Stimulated activated naive CD8-positive, alpha-beta T cell treated with anti-CD3 and anti-CD28 coated beads, Interleukin-15, Interleukin-2, amounts not matched to agents 100 U/mL and 50 U/mL, for 24 hours (primary cell): ENCODE measurements around the gene SLC37A4.
"Not testable (repeated sequence)": the region's sequence is repeated elsewhere in the genome, so short reads cannot be mapped to it uniquely, and the experiment has no call there.

Experiments used
- ATAC-seq: fragments of 150-1000 bp; cut with Tn5 transposase; one replicate; pipeline ENCODE4 v1.10.0; 2021
- DNase-seq: peaks from one replicate; pipeline ENCODE4 v3.0.0; 2021

The SLC37A4 gene

DNA sequence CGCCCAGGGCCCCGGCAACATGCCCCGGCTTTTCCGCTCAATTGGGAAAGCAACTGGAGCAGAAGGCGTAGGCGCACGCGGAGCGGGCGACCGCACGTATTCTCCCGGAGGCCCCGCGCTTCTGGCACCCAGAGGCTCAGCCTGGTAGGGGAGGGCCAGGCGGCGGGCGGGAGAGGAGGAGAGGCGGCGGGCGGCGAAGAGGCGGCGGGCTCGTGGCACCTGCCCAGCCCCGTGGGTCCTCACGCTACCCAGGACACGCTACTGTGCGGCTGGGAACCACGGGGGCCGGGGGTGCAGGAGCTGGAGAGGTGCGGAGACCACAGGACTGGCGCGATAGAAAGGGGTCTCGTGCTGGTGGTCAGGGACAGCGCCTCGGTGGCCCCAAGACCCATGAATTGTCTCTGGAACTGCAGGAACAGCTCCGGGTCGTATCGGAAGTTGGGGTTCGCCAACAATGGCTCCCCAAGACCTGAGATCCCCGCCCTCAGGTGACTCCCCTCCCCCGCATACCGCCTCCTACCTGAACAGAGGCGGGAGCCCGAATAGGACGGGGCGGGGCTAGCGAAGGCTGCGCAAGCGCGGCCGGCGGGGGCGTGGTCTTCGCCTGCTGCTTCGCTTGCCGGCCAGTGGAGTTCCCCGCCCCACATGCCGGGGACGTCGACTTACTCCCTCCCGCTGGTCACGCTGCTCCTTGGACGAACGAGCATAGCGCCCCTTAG lies at the start of gene SLC37A4:
Gene SLC37A4 (minus strand): TSS at position 549 of the 719 bp plus-strand sequence.
- peak; percentile 99 for DNase-seq
- ATAC-seq, result peak; percentile 90

DNA sequence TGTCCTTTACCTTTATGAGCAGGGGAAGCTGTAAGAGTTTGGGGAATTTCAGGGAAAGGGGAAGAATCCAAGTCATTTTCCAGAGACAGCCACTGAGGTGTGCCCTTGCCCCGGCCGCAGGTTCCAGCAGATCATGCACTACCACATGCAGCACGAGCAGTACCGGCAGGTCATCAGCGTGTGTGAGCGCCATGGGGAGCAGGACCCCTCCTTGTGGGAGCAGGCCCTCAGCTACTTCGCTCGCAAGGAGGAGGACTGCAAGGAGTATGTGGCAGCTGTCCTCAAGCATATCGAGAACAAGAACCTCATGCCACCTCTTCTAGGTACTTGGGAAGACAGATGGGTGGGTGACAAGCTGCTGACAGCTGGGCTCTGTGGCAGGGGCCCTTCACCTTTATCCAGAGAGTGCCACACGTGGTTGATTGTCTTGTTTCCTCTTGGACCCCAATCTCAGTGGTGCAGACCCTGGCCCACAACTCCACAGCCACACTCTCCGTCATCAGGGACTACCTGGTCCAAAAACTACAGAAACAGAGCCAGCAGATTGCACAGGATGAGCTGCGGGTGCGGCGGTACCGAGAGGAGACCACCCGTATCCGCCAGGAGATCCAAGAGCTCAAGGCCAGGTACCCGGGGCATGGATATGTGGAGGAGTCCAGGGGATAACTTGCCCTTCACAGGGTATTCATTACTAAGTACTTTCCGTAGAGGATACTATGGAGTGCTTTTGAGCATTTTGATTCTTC lies 48.2 kb upstream of the SLC37A4 start:
- DNase-seq (no peak), ATAC-seq (no peak)

DNA sequence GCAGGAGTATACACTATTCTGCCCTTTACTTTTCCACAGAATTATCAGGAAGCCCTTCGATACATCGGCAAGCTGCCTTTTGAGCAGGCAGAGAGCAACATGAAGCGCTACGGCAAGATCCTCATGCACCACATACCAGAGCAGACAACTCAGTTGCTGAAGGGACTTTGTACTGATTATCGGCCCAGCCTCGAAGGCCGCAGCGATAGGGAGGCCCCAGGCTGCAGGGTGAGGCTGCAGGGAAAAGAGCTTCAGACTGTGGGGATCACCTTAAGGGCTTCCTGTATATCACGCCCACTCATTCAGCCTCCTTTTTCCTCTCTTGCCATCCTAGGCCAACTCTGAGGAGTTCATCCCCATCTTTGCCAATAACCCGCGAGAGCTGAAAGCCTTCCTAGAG lies 47.2 kb upstream of the SLC37A4 start:
- DNase-seq, result no peak
- ATAC-seq, result no peak

DNA sequence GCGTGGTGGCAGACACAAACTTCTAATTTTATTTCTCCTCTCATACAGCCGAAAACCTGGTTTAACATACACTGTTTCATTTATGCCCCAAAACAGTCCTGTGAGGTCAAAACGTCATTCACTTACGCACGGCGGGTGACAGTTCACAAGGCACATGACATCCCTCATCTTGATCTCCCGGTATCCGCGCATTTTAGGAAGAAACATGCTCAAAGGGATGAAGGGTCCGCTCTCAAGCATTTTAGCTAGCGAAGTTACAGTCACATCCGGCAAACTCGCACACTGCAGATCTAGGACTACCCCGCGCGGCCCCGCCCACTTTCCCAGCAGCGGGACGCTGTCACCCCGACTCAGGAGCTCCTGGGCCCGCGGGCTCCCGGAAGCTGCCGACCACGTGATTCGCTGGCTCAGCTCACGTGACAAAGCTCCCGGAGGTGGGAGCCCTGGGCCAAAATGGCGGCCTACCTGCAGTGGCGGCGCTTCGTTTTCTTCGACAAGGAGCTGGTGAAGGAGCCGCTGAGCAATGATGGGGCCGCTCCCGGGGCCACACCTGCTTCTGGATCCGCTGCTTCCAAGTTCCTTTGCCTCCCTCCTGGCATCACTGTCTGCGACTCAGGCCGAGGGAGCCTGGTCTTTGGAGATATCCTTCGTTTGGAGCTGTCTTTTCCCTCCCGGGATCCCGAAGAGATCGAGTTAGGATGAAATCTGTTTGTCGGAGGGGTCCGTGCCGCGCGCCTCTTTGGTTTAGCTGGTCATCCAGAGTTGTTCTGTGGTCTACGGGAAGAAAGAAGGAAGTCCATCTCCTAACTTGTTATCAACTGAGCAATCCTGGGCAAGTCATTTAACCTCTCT lies 36.9 kb upstream of the SLC37A4 start, which contains the start of gene VPS11:
Gene VPS11 (plus strand): TSS at position 448 of the 852 bp plus-strand sequence. CDS start 6 bp downstream, at position 454.
- ATAC-seq, result peak; percentile 99
- DNase-seq, result peak; percentile 99

DNA sequence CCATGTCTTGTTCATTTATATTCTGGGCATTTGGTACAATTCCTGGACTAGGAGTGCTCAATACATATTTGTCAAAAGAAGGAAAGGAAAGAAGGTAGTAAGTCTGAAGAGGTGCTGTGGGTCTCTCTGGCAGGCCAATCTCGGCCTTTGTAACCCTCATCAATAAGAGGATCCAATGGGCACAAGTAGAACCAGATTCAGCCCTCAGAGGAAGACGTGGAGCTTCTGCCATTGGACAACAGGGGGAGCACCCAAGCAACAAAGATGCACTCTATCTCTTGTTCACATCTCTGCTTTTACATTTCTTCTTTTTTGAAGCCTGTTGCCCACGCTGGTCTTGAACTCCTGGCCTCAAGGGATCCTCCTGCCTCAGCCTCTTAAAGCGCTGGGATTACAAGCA lies 34.7 kb upstream of the SLC37A4 start:
- peak; percentile 39 for DNase-seq
- ATAC-seq, result peak; percentile 37

DNA sequence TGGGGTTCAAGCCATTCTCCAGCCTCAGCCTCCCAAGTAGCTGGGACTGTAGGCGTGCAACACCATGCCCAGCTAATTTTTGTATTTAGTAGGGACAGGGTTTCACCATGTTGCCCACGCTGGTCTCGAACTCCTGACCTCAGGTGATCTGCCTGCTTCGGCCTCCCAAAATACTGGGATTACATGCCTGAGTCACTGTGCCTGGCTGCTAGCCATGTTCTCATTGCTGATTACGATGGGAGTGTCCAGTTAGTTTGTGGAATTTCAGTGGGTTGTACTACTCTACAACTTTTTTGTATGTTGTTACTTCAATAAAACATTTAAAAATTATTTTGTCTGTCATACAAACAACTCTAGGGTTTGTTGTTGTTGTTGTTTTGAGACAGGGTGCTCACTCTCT lies 32.1 kb upstream of the SLC37A4 start:
- no peak for DNase-seq

DNA sequence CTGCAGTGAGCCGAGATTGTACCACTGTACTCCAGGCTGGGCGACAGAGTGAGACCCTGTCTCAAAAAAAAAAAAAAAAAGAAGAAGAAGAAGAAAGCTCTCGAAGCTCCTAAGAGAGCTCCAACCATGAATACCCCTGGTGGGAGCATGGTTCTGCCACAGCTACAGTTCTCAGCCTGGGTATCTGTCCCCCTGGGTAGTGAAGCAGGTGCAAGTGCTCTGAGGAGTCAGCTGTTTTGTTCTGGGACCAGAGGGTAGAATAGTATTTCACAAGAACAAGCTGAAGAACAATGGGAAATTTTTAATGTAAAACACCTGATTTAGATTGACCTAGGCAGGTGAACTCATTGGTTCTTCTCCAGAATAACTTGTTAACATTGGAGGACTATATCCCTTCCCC lies 30.6 kb upstream of the SLC37A4 start:
- ATAC-seq (no peak), DNase-seq (no peak)

More for the DNA sequence above, 32.1 kb upstream of the SLC37A4 start:
- ATAC-seq, result no peak

DNA sequence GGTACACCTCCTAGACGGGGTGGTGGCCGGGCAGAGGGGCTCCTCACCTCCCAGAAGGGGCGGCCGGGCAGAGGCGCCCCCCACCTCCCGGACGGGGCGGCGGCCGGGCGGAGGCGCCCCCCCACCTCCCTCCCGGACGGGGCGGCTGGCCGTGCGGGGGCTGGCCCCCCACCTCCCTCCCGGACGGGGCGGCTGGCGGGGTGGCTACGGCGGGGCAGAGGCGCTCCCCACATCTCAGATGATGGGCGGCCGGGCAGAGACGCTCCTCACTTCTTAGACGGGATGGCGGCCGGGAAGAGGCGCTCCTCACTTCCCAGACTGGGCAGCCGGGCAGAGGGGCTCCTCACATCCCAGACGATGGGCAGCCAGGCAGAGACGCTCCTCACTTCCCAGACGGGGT lies 28.5 kb upstream of the SLC37A4 start:
- ATAC-seq, DNase-seq: not testable (repeated sequence)

DNA sequence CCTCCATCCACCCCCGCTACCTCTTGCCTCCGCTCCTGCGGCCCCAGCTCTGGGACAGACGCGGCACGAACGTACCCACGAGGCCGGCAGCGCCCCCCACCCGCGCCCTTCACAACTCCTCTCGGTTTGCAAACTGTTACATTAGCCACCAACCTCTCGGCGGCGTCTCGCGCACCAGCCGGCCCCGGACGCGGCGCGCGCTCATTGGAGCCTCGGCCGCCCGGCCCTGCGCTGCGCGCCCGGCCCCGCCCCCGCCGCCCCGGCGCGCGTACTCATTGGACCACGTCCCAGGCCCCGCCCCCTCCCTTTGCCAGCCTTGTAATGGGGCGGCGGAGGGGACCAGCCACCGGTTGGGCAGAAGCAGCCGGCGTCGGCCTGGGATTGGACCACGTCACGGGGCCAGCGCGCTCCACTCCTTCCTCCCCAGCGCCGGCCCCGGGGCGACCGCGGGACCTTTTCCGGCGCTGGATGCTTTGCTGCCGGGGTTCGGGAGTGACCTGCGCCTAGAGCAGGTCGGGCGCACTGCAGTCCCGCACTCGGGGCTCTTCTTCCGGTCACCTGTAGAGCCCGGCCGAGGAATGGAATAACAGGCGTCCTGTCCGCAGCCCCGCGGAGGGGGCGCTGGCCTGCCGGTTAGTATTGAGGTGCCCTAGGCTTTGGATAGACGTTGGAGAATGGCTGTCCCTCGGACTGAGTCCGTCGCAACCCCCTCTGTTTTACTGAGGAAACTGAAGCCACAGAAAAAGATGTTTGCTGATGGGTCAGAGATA lies 26.5 kb upstream of the SLC37A4 start, which contains the start of gene HYOU1:
Gene HYOU1 (minus strand): TSS at position 206 of the 770 bp plus-strand sequence. CDS start 1,045 bp downstream, outside the sequence.
- DNase-seq, result peak; percentile 100
- peak; percentile 95 for ATAC-seq

DNA sequence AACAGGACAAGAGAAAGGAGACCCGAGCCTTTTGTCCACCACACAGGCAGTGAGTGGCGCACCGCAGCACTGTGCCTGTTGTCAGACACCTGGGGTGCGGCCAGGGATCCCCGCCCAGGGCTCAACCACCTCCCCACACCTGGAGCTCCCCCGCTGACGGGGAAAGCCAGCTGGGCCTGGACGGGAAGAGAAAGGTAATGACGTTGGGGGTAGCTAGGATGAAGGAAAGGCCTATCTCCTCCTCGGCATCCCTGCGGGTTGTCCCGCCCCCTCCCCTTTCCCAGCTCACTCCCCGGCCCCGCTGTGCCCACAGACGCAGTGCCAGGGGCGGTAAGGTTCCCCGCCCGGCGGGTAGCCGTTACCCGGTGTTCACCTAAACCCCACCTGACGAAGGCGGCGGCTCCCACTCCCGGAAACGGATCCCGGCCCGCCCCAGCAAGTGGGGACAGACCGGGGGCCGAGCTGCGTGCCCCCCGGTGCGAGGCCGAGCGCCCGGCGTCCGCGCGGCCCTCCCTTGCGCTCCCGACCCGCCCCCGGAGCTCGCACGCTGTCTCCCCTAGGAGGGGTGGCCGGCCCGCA lies 25.8 kb upstream of the SLC37A4 start:
- peak; percentile 43 for DNase-seq
- peak; percentile 3 for ATAC-seq

DNA sequence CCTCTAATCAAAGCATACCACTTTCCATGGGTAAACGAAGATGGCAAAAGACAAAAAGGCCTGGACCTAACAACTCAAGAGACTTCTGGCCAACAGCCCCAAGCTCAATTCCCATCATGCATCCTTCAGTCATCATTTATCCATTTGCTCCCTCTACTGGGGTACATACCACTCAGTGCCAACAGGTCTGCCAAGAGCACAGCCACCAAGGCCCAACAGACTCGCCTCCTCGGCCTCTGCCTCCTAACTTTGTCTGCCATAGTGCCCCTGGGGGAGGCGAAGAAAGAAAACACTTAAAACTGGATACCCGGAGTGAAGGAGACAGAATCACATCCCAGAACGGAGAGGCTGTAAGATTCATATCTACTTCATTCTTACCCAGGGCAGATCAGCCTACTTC lies 25.2 kb upstream of the SLC37A4 start:
- DNase-seq, result peak; percentile 19
- ATAC-seq, result no peak

DNA sequence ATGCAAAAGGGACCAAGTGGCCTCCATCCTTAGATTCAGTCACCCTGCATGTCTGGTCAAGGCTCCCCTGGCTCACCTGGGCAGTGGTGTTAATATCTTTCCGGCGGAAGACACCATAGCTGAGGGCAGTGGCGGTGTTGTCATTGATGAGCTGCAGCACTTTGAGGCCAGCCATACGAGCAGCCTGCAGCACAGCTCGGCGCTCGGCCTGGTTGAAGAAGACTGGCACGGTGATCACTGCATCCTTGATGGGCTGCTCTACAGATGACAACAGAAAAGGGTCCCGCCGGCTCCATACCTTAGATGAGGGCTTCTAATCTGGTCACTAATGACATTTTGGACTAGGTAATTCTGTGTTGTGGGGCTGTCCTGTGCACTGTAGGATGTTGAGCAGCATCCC lies 23.7 kb upstream of the SLC37A4 start:
- ATAC-seq, result no peak

DNA sequence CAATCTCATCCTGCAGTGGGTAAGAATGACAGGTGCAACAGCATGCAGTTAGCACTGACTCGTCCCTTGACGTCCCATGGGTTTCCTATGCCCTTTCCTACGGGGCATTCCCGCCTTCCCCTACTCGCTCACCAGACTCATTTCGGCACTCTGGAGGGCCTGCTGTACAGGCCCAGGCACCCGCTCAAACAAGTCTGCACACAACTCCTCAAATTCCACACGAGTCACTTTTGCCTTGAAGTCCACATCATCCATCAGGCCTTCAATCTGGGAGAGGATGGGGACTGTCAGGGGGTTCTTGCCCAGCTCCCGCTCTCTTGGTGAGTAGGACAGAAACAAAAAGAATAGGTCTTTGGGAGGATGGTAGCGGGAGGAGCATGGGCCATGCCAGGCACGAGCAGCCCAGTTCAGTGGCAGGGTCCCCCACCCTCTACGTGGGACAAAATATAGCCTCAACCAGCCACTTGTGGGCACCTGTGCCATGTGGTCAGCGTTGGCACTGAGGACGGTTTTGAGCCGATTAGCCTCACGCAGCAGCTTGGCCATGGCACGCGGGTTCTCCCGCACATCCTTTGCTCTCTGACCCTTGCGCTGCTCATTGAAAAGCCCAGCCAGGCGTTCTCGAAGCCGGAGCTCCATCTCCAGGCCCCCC lies 21.6 kb upstream of the SLC37A4 start:
- no peak for ATAC-seq
- DNase-seq, result no peak

More for the DNA sequence above, 23.7 kb upstream of the SLC37A4 start:
- DNase-seq, result no peak

DNA sequence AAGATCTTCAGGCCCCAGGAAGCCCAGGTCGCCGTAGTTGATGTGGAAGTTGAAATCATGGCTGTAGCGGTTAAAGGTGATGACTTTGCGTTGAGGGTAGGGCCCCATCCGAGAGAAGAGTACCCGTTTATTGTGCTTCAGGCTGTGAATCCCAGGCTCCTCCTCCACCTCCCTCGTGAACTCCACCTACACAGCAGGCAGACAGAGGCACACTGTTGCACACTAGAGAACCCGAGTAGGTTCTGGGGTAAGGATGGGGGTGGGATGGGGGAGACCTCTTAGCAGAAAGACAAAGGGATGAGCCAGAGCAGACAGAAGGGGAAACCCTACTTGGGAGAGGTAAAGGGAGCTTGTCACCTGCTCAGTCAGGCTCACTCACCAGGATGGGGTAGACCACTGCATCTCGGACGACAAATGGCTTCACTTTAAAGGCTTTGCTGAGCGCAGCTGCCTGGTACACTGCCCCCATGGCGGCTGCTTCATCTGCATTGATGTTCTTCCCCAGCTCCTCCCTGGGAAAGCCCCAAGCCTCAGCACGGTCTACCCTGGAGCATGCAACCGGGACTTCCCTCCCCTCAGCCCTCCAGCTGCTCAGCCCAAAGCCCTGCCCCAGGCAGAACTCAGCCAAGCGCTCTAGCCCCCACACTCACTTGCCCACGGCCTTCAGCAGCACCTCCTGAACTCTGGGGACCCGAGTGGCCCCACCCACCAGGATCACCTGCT lies 20.9 kb upstream of the SLC37A4 start:
- ATAC-seq, result peak; percentile 51
- peak; percentile 37 for DNase-seq

DNA sequence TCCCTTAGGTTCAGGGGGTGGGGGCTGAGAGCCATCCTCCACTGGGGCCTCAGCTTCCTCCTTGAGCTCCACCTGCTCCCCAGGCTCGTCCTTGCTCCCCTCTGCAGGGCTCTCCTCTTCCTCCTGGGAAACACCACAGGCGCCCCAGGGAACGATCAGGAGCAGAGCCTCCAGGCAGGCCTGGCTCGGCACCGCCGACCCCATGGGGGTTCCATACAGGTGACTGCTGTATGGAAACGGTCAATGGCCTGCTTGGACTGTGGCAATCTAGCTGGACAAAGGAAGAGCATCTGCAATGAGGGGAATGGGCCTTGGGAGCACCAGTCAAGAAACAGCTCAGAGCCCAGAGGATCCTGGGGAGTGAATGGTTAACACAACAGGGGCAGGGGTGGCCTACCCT lies 18.4 kb upstream of the SLC37A4 start:
- no peak for DNase-seq
- no peak for ATAC-seq

DNA sequence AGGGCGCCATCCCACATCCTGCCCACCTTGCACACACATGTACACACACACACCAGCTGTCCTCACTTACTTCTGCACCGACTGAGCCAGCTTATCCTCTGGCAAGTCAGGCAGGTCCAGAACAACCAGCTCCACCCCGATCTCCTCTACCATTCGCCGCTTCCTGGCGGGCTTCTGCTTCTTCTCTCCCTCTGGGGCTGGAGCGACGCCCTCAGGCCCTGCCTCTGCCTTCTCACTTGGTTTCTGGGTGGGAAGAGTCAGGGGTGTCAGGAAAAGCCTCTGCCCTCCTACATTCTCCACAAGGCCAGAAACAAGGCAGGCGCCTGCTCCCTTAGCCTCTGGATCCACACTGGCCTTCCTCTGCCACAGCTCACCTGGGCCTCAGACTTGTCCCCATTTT lies 18.0 kb upstream of the SLC37A4 start:
- DNase-seq (no peak), ATAC-seq (no peak)

DNA sequence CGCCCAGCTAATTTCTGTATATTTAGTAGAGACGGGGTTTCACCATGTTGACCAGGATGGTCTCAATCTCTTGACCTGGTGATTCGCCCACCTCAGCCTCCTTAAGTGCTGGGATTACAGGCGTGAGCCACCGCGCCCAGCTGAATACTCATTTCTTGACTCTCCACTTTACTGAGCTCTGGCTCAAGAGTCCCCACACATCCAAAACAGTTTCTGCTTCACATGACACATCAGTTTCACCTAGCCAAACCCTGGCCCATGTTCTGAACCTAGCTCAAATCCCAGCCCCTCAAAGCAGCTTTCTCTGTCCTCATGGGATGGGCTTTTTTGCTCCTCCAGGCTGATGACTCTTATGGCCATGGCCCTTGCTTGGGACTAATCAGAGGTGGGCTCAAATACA lies 16.5 kb upstream of the SLC37A4 start:
- ATAC-seq, result no peak
- no peak for DNase-seq

DNA sequence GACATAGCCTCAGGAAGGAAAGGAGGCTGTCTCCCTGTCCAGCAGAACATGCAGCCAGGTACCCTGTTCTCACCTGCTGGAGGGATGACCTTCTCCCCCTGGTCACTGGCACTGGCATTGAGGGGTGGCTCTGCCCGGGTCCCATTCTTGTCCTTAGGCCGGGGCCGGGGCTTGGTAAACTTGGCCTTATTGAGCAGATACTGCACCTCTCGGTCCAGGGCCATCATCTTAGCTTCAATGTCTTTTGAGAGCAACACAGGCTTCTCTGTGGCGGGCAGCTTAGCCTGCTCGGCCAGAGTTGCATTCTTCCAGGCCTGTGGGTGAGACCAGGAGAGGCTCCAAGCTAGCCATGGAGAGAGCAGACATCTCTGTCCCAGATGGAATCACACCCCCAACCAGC lies 15.8 kb upstream of the SLC37A4 start:
- DNase-seq, result no peak
- no peak for ATAC-seq

DNA sequence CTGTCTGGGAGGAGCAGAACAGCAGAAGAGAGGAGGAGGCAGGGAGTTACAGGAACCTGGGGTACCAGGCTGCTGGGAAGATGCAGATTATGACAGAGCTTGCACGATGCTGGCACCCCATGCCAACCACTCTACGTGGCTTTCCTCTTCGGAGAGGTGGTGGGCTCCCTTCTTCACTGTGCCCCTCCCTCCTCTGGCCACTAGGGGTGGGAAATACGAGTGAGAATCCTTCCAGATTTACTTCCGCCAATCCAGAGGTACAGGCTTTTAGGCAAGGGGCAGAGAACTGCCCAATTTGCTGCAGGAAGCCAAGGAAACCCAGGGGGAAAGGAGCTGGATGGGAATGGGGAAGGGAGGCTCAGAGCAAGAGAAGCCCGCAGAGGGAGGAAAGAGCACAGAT lies 14.0 kb upstream of the SLC37A4 start:
- ATAC-seq (no peak), DNase-seq (no peak)

DNA sequence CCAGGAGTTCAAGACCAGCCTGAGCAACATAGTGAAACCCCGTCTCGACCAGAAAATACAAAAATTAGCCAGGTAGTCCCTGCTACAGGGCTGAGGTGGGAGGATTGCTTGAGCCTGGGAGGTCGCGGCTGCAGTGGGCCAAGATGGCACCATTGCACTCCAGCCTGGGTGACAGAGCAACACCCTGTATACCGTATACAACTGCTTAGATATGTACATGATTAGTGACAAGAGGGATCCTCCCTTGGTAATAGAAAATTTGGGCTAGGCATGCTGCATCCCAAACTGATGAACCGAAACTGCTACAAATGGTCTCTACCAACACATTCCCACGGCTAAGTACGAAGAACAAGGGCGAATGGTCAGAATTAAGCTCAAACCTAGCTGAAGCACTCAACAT lies 12.2 kb upstream of the SLC37A4 start:
- no peak for ATAC-seq
- no peak for DNase-seq
